Thyroid gland (tissue), 4 donors: ENCODE results near the gene PCGF1.

ENCODE experiments used
- POLR2A ChIP-seq, 2 donors: fragments of 450-650 bp; IDR thresholded peaks; one replicate each; pipeline ENCODE4 v1.6.1; 2017; ENCODE audit warnings: antibody characterized with exemption in 2 of 2, mild to moderate bottlenecking in 2 of 2, moderate library complexity in 1 of 2
- TF ChIP-seq, protein P1 (sequence below), 6 experiments: fragments of 200-600 bp in 3 of 6; fragments of 450-650 bp in 3 of 6; sonication (generic) in 3 of 6; IDR thresholded peaks; one replicate each; pipeline ENCODE4 v1.5.1; 2016 to 2019; ENCODE audit warnings: antibody characterized with exemption in 6 of 6, mild to moderate bottlenecking in 2 of 6, inconsistent platforms in 1 of 6, moderate library complexity in 1 of 6

GRCh38 chr2:74486141-74486540 lies 21.4 kb downstream of the PCGF1 start:
- TF ChIP-seq, protein P1, sequence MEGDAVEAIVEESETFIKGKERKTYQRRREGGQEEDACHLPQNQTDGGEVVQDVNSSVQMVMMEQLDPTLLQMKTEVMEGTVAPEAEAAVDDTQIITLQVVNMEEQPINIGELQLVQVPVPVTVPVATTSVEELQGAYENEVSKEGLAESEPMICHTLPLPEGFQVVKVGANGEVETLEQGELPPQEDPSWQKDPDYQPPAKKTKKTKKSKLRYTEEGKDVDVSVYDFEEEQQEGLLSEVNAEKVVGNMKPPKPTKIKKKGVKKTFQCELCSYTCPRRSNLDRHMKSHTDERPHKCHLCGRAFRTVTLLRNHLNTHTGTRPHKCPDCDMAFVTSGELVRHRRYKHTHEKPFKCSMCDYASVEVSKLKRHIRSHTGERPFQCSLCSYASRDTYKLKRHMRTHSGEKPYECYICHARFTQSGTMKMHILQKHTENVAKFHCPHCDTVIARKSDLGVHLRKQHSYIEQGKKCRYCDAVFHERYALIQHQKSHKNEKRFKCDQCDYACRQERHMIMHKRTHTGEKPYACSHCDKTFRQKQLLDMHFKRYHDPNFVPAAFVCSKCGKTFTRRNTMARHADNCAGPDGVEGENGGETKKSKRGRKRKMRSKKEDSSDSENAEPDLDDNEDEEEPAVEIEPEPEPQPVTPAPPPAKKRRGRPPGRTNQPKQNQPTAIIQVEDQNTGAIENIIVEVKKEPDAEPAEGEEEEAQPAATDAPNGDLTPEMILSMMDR (IDR thresholded peaks at IDR 0.05): no peak
- no peak for TF ChIP-seq POLR2A (IDR thresholded peaks at IDR 0.05)
